Activated naive CD4-positive, alpha-beta T cell treated with anti-CD3 and anti-CD28 coated beads, Interleukin-2, amount 10 ng/mL, durations not matched to agents 7 days and 5 days (primary cell): Measurements from ENCODE around the gene SLU7.
A peak's percentile ranks its signal among the peaks of the same experiment; 100 is the strongest.

Experiments
- CTCF ChIA-PET: fragments of 350-600 bp; sonication (Branson Sonifier 250); formaldehyde crosslinking; loops from one replicate; lab custom pipeline; 2021; ENCODE audit warnings: antibody characterized with exemption; lab: Charles Lee
- DNase-seq: peaks from one replicate; pipeline ENCODE4 v3.0.0-alpha.2; 2020
- H3K27ac Mint-ChIP-seq: one replicate; pipeline ENCODE4 v1.8.0; 2021; ENCODE audit warnings: mild to moderate bottlenecking, moderate library complexity, mixed read lengths
- H3K27me3 Mint-ChIP-seq: one replicate; pipeline ENCODE4 v1.8.0; 2021; ENCODE audit warnings: mild to moderate bottlenecking, mixed read lengths
- H3K36me3 Mint-ChIP-seq: one replicate; pipeline ENCODE4 v1.8.0; 2021; ENCODE audit warnings: mixed read lengths
- H3K4me1 Mint-ChIP-seq: one replicate; pipeline ENCODE4 v1.8.0; 2021; ENCODE audit warnings: mixed read lengths
- H3K4me3 Mint-ChIP-seq: one replicate; pipeline ENCODE4 v1.8.0; 2021; ENCODE audit warnings: mild to moderate bottlenecking, moderate library complexity, mixed read lengths
- H3K9me3 Mint-ChIP-seq: one replicate; pipeline ENCODE4 v1.8.0; 2021; ENCODE audit warnings: mixed read lengths

SLU7 gene

GRCh38 chr5:160423099-160423498 is 4.2 kb upstream of the SLU7 start:
- H3K4me3 Mint-ChIP-seq: peak overlapping the region; percentile 95
- peak overlapping the region; percentile 71 for H3K27ac Mint-ChIP-seq
- no peak for DNase-seq
- peaks cover 47% of the 10 kb centered on the region for H3K36me3 Mint-ChIP-seq
- CTCF ChIA-PET: interaction anchor here (1.5 to 10.3 kb wide), 2 partner anchors 16 to 206 kb away, joined by 3 to 54 read pairs; no protein-coding TSS in a partner anchor
- H3K9me3 Mint-ChIP-seq: no peaks in the 10 kb centered on the region
- H3K27me3 Mint-ChIP-seq: no peaks in the 10 kb centered on the region
- peaks cover 70% of the 10 kb centered on the region for H3K4me1 Mint-ChIP-seq

- peaks cover 77% of the 10 kb centered on the region for H3K4me1 Mint-ChIP-seq
- CTCF ChIA-PET: interaction anchor here (1.0 to 10.3 kb wide), 2 partner anchors 17 to 48 kb away, joined by 3 to 54 read pairs; no protein-coding TSS in a partner anchor
- H3K27ac Mint-ChIP-seq: peak within 1 kb of the TSS; percentile 93
- peaks cover 38% of the 10 kb centered on the region for H3K36me3 Mint-ChIP-seq
- H3K9me3 Mint-ChIP-seq: no peaks in the 10 kb centered on the region
- H3K27me3 Mint-ChIP-seq: no peaks in the 10 kb centered on the region
- peak; percentile 95 for DNase-seq
- H3K4me3 Mint-ChIP-seq: peak within 1 kb of the TSS; percentile 95
Observed at GRCh38 chr5:160421625-160422258, 2.9 kb upstream of the SLU7 start, which contains the start of gene PTTG1. TSS of gene PTTG1 (plus strand) at chr5:160421855. CDS start at chr5:160422313, 458 bp downstream.

- Mint-ChIP-seq H3K27me3 (no peaks in the 10 kb centered on the region), H3K9me3 (no peaks in the 10 kb centered on the region), H3K27ac (peak overlapping the region; percentile 97), H3K4me1 (peaks cover 81% of the 10 kb centered on the region), H3K36me3 (peaks cover 42% of the 10 kb centered on the region), H3K4me3 (peak overlapping the region; percentile 92)
- CTCF ChIA-PET: interaction anchor here (0.7 to 3.4 kb wide), 2 partner anchors 19 to 326 kb away, joined by 3 to 19 read pairs; no protein-coding TSS in a partner anchor
- DNase-seq: no peak
Observed at GRCh38 chr5:160420331-160420610, 1.4 kb upstream of the SLU7 start.

- CTCF ChIA-PET: interaction anchor here (0.7 to 3.4 kb wide), 5 partner anchors 19 to 398 kb away, joined by 3 to 19 read pairs (median 3); no protein-coding TSS in a partner anchor
- H3K9me3 Mint-ChIP-seq: no peaks in the 10 kb centered on the region
- peaks cover 77% of the 10 kb centered on the region for H3K4me1 Mint-ChIP-seq
- H3K4me3 Mint-ChIP-seq: peak overlapping the region; percentile 92
- H3K27me3 Mint-ChIP-seq: no peaks in the 10 kb centered on the region
- H3K36me3 Mint-ChIP-seq: peaks cover 40% of the 10 kb centered on the region
- H3K27ac Mint-ChIP-seq: peak overlapping the region; percentile 97
- DNase-seq: no peak
Observed at GRCh38 chr5:160419458-160420330, 813 bp upstream of the SLU7 start.

- CTCF ChIA-PET: interaction anchor here (1.2 kb wide), 1 partner anchor 9 kb away, joined by 3 read pairs; no protein-coding TSS in a partner anchor
- DNase-seq: peak; percentile 79
- peak within 1 kb of the TSS; percentile 81 for H3K4me3 Mint-ChIP-seq
- H3K4me1 Mint-ChIP-seq: peaks cover 18% of the 10 kb centered on the region
- peak within 1 kb of the TSS; percentile 54 for H3K27ac Mint-ChIP-seq
- no peaks in the 10 kb centered on the region for H3K9me3 Mint-ChIP-seq
- no peaks in the 10 kb centered on the region for H3K27me3 Mint-ChIP-seq
- H3K36me3 Mint-ChIP-seq: peaks cover 17% of the 10 kb centered on the region
Observed at GRCh38 chr5:160399402-160400353, 19.2 kb downstream of the SLU7 start, which contains the start of gene FAM200C. TSS of gene FAM200C (minus strand) at chr5:160400054. CDS start at chr5:160395490, 4,564 bp downstream.

GRCh38 chr5:160398806-160399205 is 20.1 kb downstream of the SLU7 start:
- DNase-seq: no peak
- CTCF ChIA-PET: no interaction called here
- Mint-ChIP-seq H3K27me3 (no peaks in the 10 kb centered on the region), H3K36me3 (peaks cover 11% of the 10 kb centered on the region), H3K4me3 (peak overlapping the region; percentile 81), H3K4me1 (peaks cover 18% of the 10 kb centered on the region), H3K27ac (no peak overlapping the region), H3K9me3 (no peaks in the 10 kb centered on the region)

GRCh38 chr5:160397492-160397891 is 21.4 kb downstream of the SLU7 start:
- H3K27me3 Mint-ChIP-seq: no peaks in the 10 kb centered on the region

GRCh38 chr5:160395111-160395510 is 23.8 kb downstream of the SLU7 start:
- Mint-ChIP-seq H3K27me3 (no peaks in the 10 kb centered on the region), H3K4me3 (no peak overlapping the region), H3K4me1 (peaks cover 12% of the 10 kb centered on the region), H3K9me3 (no peaks in the 10 kb centered on the region), H3K36me3 (no peaks in the 10 kb centered on the region), H3K27ac (no peak overlapping the region)
- no peak for DNase-seq
- CTCF ChIA-PET: interaction anchor here (1.6 to 2.1 kb wide), 2 partner anchors 49 to 373 kb away, joined by 5 read pairs; no protein-coding TSS in a partner anchor

More at GRCh38 chr5:160397492-160397891, 21.4 kb downstream of the SLU7 start:
- Mint-ChIP-seq H3K9me3 (no peaks in the 10 kb centered on the region), H3K4me3 (no peak overlapping the region), H3K27ac (no peak overlapping the region), H3K36me3 (peaks cover 3% of the 10 kb centered on the region), H3K4me1 (peaks cover 18% of the 10 kb centered on the region)
- no peak for DNase-seq
- CTCF ChIA-PET: no interaction called here

GRCh38 chr5:160390787-160391696 is 27.8 kb downstream of the SLU7 start:
- Mint-ChIP-seq H3K27me3 (peaks cover 3% of the 10 kb centered on the region), H3K9me3 (peaks cover 14% of the 10 kb centered on the region), H3K36me3 (no peaks in the 10 kb centered on the region), H3K27ac (no peak overlapping the region), H3K4me1 (no peaks in the 10 kb centered on the region), H3K4me3 (no peak overlapping the region)
- no peak for DNase-seq
- CTCF ChIA-PET: interaction anchor here (0.6 to 1.9 kb wide), 16 partner anchors 10 to 369 kb away, joined by 3 to 9 read pairs (median 3); no protein-coding TSS in a partner anchor

GRCh38 chr5:160387445-160387844 is 31.4 kb downstream of the SLU7 start:
- DNase-seq: no peak
- Mint-ChIP-seq H3K4me3 (no peak overlapping the region), H3K27me3 (peaks cover 6% of the 10 kb centered on the region), H3K9me3 (peaks cover 14% of the 10 kb centered on the region), H3K4me1 (no peaks in the 10 kb centered on the region), H3K36me3 (no peaks in the 10 kb centered on the region), H3K27ac (no peak overlapping the region)
- CTCF ChIA-PET: interaction anchor here (0.7 kb wide), 1 partner anchor 11 kb away, joined by 4 read pairs; no protein-coding TSS in a partner anchor

- peaks cover 9% of the 10 kb centered on the region for H3K27me3 Mint-ChIP-seq
- H3K4me1 Mint-ChIP-seq: no peaks in the 10 kb centered on the region
- no peak overlapping the region for H3K4me3 Mint-ChIP-seq
- peaks cover 14% of the 10 kb centered on the region for H3K9me3 Mint-ChIP-seq
- no peaks in the 10 kb centered on the region for H3K36me3 Mint-ChIP-seq
- H3K27ac Mint-ChIP-seq: no peak overlapping the region
- DNase-seq: no peak
- CTCF ChIA-PET: no interaction called here
Observed at GRCh38 chr5:160385496-160385895, 33.4 kb downstream of the SLU7 start.

- Mint-ChIP-seq H3K4me3 (no peak overlapping the region), H3K36me3 (no peaks in the 10 kb centered on the region), H3K27me3 (peaks cover 15% of the 10 kb centered on the region), H3K9me3 (peaks cover 14% of the 10 kb centered on the region), H3K4me1 (no peaks in the 10 kb centered on the region), H3K27ac (no peak overlapping the region)
- CTCF ChIA-PET: no interaction called here
- no peak for DNase-seq
Observed at GRCh38 chr5:160384681-160385080, 34.2 kb downstream of the SLU7 start.
